ENCODE data around the gene COLEC12.
"Not testable (repeated sequence)": the region's sequence is repeated elsewhere in the genome, so short reads cannot be mapped to it uniquely, and the experiment has no call there.

Gene COLEC12

DNA sequence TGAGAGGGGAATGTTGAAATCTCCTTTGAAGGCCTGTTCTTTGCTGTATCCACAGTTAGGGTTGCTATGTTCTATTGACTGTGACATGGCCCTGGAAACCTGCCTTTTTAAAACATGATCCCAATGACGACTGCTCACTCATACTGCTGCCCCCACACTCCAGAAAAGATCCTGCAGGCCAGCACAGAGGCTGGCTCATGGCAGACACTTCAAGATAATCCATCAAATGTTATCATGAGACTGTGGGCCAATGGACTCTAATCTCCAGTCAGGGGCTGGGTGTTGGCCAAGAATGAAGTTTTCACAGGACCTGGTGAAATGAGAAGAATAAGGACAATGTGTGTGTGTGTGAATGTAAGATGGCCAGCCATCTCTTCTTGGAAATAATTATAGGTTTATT lies 173.7 kb downstream of the COLEC12 start:
- DNase-seq (ENCODE audit: low read depth in 2 of 2): no peak

DNA sequence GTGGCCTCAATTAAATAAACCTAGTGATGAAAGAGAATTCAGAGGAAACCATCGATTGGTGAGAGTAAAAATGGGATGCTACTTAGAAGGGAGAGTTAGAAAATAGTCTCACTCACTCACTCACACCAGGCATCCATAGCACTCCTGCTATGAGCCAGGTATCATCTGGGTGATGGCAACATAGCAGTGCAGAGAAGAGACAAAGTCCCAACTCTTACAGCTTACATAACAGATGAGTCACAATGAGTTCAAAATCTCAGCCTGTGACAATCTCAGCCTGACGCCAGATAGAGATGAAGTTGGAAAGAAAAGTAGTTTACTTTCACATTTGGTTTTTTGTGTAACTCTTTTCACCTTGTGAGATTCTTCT lies 177.3 kb downstream of the COLEC12 start:
- DNase-seq (ENCODE audit: low read depth in 2 of 2): no peak

DNA sequence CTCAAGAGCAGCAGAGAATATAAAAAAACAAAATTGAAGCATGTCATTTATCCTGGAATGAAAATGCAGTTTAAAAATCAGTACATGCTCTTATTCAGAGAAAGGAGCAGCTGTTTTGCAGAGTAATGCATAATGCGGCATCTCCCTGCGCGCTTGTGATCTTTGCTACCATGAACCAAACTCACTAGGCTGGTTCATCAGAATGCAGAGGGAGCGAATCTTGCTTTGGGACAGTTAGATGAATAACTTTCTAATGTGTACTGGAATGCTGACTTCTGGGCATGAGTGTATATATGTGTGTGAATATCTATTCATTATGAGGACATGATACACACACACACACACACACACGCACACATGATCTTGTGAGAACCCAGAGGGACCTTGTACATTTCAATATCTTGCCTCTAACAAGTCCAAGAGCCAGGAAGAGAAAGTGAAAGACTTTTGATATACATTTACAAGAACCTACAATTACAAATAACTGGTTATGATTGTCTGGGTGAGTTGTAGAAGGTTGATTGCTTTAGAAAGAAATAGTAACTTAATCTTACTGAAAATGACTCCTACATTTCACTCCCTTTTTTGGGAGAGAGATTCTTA lies 178.5 kb downstream of the COLEC12 start:
- DNase-seq (ENCODE audit: low read depth in 2 of 2): no peak

DNA sequence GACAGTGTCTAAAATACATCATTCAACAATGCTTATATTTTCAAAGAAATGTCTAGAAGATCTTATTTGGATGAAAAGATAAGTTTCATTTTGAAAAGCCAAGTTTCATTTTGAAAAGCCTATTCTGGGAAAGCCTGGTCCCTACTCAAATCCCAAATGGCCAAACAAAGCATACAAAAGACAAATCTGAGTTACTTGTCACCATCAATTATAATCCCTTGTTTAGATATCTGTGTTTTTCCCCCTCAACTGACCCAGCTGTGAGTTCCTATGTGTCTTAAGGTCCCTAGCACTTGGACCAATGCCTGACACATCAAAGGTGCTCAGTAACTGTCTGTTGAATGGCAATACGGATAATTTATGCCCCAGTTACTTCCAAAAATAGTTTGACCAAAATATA lies 180.3 kb downstream of the COLEC12 start:
- DNase-seq (ENCODE audit: low read depth in 2 of 2): no peak

DNA sequence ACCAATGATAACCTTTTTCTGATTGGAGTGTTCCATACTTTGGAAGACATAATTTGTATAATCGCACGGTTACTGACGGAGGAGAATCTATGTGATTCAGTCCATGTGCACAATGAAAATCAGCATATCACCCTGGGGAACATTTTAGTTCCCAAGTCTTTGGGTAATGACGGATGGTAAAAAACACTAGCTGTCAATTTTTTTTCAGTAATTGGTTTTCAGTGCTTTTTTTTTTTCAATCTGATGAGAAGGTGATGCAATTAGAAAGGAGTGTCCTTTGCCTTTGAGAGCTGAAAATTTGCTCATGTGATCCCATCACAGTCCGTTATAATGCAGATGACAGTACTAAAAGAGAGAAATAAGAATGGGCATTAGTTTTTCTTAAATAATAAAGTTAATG lies 180.8 kb downstream of the COLEC12 start:
- no peak for DNase-seq (ENCODE audit: low read depth in 2 of 2)

DNA sequence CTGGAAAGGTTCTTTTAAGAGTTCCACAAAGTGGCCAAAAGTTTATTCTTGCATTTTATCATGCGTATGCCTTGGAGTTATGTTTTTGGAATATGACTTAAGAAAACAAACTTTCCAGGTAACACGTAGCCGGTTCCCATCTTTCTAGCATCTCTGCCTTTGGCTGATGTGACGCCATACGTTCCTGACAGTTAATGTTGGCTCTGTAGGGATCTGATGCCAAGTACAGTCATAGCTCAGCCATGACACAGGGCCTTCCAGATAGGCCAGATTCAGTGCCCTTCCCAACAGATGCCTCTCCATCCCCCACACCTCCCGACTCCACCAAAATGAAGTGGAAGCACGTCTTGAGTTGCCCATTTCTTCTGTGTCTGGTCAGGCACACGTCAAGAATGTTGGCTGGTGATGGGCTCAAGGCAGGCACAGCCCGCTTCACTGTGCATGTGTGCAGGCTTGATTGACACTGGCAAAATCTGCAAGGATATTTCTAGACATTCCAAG lies 181.7 kb downstream of the COLEC12 start:
- no peak for DNase-seq (ENCODE audit: low read depth in 2 of 2)

DNA sequence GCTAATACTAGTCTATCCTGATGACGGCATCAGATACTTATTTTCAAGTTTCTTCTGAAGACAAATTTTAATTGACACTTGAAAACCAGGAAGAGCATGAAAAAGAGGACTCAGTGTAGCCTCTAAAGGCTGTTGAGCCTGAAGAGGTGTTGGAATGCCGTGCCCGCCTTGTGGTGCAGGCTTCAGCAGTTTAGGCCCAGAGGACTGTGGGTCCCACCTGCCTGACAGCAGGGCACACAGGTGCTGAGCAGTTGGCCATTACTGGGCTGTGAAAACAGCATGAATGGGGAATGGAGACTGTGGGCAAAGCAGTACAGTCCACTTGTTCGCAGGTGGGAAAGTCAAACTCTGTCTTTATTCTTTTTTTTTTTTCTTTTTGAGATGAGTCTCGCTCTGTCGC lies 182.9 kb downstream of the COLEC12 start:
- DNase-seq (ENCODE audit: low read depth in 2 of 2): no peak

DNA sequence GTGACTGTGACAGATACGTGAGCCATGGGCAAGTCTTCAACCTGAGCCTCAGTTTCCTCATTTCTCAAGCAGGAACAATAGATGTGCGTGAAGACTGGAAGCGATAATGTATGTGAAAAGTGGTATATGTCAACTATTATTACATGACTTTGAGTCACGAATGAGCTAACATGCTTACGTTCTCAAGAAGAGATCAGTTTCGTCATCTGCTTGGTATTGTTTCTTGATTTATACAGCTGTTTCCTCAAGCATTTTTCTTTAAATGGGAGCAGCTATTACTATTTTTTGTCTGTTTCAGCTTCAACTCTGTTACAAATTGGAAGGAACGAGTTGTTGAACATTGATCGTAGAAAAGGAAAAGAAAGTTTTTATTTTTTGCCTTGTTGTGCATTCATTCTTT lies 184.1 kb downstream of the COLEC12 start:
- no peak for DNase-seq (ENCODE audit: low read depth in 2 of 2)

DNA sequence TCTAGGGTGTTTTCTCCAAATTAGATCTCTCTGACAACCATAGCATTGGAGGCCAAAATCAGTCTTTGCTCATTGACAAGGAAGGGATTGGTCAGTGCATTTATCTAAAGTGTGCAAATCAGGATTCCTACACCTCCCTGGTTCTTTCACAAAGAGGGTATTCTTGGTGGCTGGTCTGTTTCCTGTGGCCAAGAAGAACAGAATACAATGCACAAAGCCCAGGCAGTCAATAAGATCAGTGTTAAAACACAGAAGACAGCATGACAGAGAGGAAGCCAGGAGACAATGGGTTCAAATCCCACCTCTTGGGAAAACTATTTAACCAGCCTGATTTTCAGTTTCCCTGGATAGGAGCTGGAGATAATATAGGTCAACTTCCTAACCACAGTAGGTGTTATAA lies 186.6 kb downstream of the COLEC12 start:
- no peak for DNase-seq (ENCODE audit: low read depth in 2 of 2)

DNA sequence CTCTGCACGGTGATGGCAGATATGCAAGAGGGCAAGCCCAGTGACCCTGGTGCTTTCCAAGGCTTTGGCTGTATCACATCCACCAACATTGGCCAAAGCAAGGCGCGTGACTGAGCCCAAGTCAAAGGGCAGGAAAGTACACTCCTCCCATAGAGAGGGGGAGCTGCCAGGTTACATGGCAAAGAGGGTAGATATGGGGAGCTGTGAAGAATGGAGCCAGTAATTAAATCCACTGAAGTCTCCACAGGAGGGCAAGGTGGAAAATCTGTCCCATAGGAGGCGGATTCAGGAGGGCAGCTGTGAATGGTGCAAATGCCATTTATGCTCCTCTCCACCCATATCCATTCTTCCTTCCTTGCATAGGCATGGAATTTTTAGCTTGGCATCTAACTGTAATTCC lies 188.1 kb downstream of the COLEC12 start:
- no peak for DNase-seq (ENCODE audit: low read depth in 2 of 2)

DNA sequence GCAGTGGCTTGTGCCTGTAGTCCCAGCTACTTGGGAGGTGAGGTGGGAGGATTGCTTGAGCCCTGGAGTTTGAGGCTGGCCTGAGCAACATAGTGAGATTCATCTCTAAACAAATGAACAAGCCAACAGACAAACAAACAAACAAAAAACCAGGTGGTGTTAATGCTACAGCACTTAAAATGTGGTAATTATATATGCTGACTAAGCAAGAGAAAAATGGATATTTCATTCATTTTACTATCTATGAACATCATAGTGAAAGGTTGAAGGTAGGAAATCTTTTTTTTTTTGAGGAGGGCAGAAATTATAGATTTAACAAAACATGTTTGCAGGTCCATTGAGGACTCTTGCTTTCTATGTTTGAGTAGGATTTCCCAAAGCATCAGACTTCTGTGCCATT lies 190.5 kb downstream of the COLEC12 start:
- DNase-seq (ENCODE audit: low read depth in 2 of 2): no peak

DNA sequence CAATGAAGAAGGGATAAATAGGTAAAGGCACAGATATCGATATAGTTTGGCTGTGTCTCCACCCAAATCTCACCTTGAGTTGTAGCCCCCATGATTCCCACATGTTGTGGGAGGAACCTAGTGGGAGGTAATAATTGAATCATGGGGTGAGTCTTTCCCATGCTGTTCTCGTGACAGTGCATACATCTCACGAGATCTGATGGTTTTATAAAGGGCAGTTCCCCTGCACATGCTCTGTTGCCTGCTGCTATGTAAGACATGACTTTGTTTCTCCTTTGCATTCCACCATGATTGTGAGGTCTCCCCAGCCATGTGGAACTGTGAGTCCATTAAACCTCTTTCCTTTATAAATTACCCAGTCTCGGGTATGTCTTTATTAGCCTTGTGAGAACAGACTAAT lies 192.4 kb downstream of the COLEC12 start:
- not testable (repeated sequence) for DNase-seq (ENCODE audit: low read depth in 2 of 2)

DNA sequence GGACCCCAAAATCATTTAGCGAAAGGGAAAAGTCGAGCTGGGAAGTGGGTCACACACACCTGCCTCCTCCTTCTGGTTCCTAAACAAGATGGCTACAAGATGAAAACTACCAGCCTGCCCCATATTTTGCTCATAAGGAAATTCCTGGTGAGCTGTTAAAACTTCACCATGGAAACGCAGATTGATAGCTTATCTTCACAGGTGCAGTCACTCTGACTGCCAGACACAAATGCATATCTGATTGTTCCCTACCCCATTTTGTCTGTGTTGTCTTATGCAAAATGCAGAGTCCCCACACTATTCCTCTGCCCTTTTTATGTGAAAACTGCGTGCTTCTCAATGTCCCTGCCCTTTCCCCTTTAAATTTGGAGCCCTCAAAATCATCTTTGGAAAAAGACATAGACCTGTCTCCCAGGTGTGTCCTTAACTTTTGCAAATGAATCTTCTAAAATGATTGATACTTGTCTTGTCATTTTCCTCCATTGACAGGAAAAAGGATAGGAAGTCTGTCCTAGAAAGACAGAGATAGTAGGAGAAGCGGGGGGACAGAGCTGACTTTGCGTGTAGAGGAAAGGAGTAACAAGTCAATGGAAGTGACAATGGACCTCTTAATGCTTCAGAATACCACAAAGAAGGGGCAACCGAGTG lies 193.8 kb downstream of the COLEC12 start:
- DNase-seq (ENCODE audit: low read depth in 2 of 2): no peak

DNA sequence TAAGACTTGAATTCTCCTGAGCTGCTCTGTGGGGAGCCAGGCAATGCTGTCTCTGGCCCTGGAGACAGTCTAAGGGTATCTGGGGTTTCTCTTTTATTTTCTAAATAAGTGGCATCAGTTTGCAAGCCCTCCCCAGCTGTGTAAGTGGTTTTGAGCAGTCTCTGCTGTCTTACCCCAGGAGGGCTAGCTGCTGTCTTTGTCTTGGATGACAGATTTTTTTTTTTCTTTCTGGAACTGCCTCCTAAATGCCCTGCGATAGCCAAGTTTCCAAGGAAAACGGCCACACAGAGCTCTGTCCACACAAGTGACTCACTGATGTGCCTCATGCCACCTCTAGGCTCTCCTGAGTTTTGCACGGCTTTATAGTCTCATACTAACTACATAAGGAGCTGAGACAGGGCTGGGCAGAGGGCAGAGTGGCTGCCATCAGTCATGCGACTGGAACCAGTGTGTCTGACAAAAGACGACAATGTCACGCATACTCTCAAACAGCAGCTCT lies 195.4 kb downstream of the COLEC12 start:
- no peak for DNase-seq (ENCODE audit: low read depth in 2 of 2)

DNA sequence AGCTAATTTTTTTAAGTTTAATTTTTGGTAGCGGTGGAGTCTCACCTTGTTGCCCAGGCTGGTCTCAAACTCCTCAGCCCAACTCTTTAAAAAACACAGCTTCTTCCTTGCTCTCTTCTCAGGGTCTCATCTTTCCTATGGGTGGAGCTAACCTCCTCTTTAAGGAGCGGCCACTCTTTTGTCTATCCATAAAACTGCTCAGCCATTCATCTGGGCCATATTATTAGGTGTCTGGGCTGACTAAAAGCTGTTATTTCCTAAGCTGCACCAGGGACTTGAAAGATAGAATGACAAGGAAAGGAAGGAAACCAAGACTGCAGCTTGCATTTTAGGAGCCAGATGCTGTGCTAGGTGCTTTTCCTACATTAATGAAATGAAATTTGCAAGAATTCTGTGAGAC lies 196.9 kb downstream of the COLEC12 start:
- no peak for DNase-seq (ENCODE audit: low read depth in 2 of 2)

DNA sequence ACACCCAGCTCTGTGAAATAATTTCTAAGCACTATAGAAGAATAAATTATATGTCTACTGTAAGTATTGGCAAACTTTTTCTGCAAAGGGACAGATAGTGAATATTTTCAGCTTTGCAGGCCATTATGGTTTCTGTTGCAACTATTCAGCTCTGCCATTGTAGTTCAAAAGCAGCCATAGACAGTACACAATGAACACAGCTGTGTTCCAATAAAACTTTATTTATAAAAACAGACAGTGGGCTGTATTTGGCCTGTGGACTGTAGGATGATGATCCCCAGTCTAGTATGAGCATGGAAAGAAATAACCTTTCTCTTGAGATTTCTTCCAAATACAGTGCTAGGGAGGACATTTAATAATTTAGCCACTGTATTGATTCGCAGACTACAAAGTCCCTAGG lies 197.5 kb downstream of the COLEC12 start:
- no peak for DNase-seq (ENCODE audit: low read depth in 2 of 2)

DNA sequence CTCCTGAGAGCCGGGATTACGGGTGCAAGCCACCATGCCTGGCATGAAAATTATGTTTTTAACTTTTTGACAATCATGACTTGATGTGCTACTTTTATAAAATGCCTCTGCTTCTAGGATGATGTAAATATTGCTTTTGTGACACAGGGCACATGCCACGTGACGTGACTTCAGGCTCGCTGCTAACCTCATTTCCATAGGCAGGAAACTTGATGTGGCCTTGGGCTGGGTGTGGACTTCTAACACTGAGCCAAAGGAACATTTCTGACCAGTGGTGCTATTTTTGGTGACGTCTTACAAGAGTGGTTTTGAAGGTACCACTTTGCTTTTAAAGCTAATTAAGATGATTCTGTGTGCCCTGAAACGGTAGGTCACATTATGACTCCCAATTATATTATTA lies 198.4 kb downstream of the COLEC12 start:
- no peak for DNase-seq (ENCODE audit: low read depth in 2 of 2)

DNA sequence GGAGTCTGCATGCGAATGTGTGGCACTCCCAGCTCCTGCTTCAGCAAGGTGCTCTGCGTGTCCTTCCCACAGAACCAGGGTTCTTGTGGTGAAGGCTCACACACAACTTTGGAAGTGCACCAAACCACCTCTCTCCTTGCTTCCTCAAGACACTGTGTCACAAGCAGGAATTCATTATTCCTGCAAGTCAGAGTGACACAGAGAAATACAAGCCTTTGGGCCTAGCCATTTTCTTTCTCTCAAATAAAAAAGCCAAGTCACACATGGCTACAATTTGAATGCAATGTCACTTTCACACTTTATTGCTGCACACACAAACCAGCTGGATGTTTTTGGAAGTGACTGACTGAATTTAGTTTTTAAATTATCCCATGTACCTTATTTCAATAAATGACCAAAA lies 202.6 kb downstream of the COLEC12 start:
- DNase-seq (ENCODE audit: low read depth in 2 of 2): no peak

DNA sequence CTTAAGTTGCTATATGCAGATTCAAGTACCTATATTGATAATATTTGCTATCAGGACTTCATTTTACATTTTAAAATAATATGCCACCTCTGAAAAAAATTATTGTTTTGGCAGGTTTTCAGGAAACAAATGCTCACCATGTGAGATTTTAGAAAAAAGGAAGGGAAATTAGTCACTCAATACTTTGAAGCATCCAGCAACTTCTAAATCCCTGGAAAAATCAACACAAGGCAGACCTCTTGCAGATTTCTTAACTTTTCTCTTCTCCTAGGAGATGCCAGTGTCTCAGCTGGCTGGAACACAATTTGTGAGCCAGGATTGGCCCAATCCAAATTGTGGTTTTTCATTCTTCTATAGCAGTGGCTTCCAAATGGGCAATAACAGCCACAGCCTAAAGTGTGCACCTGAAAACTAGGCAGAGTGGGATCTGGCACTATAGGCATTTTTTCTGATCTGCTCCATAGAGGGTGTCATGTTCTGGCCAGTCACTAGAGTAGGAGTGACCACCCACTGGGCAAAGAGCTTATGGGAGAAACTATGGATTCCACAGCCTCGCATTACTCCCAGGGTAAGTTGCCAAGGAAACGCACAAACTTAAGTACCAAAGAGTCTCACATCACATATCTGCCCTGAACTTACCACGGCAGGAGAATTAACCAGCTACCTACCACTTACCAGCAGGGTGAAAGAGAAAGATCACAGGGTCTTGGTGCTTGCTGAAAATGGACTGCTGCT lies 204.6 kb downstream of the COLEC12 start:
- DNase-seq (ENCODE audit: low read depth in 2 of 2): no peak

DNA sequence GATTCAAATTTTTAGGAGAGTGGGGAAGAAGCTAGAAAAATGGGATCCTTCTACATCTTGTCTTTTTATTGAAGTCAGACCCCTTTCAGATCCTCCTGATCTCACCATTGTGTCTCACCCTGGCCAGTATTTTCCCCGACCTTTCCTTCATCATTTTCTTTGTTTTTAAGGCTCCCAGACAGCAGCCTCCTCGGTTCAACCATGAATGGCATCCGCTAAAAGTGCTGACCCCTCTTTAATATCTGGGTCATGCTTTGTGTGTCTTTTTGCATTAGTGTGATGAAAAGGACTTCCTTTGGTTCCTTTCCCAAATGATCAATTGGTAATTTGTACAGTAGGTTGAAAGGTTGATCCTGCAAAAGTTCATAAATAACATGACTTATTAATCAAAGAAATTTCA lies 205.9 kb downstream of the COLEC12 start:
- DNase-seq (ENCODE audit: low read depth in 2 of 2): no peak

DNA sequence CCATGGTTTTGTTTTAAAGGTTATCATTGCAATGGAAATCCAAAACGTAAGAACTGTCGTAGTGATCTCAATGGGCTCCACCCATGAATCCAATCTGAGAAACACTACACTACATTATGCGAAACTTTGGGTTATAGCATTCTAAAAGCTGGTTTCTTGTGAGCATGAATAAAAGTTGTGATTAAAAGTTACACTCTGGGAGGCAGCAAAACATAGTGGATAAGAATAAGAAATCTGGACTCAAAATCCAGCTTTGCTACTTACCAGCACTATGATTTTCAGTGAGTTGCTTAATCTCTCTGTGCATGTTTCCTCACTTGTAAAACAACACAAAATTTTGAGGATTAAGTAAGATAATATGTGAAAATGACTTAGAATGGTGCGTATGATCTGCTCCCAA lies 207.0 kb downstream of the COLEC12 start:
- no peak for DNase-seq (ENCODE audit: low read depth in 2 of 2)

DNA sequence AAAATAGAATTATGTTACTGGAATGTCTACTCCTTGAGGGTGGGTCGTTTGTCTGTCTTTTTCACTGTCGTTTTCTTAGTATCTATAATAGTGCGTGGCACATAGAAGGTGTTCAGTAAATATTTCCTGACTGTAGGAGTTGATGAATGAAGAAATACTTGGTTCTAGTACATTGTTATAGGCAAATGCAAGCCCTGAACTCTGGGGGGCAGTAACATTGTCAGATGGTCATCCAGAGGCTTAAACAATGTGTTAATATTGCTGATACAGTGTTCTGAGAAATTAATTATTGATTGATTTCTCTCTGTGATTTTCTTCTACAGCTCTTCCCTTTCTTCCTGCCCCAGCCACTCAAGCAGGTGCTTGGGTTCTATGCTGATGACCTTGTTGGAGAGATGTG lies 208.2 kb downstream of the COLEC12 start:
- DNase-seq (ENCODE audit: low read depth in 2 of 2): no peak

DNA sequence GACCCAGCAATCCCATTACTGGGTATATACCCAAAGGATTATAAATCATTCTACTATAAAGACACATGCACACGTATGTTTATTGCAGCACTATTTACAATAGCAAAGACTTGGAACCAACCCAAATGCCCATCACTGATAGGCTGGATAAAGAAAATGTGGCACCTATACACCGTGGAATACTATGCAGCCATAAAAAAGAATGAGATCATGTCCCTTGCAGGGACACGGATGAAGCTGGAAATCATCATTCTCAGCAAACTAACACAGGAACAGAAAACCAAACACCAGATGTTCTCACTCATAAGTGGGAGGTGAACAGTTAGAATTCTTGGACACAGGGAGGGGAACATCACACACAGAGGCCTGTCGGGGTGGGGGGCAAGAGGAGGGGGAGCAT lies 210.5 kb downstream of the COLEC12 start:
- not testable (repeated sequence) for DNase-seq (ENCODE audit: low read depth in 2 of 2)
